Neural crest cell (in vitro differentiated cells): ENCODE data around the gene NSD1. TPM values are rescaled to one million over a fixed set of nuclear protein-coding genes. Genes with fewer than 3 reads are reported as not detected.

Experiments used
- DNase-seq: peaks from one replicate; pipeline ENCODE4 v3.0.0; 2021; ENCODE audit warnings: low read depth, mixed read lengths, low spot score
- H3K27ac Mint-ChIP-seq: one replicate; pipeline ENCODE4 v1.8.0; 2021; ENCODE audit warnings: mild to moderate bottlenecking, mixed read lengths; ENCODE audit not compliant: unreplicated experiment
- H3K27me3 Mint-ChIP-seq: 2 replicates; pipeline ENCODE4 v1.8.0; 2021; ENCODE audit warnings: low read depth, mild to moderate bottlenecking, mixed read lengths
- H3K36me3 Mint-ChIP-seq: 2 replicates; pipeline ENCODE4 v1.8.0; 2021; ENCODE audit warnings: low read depth, mild to moderate bottlenecking, mixed read lengths
- H3K4me1 Mint-ChIP-seq: 2 replicates; pipeline ENCODE4 v1.8.0; 2021; ENCODE audit warnings: mixed read lengths
- H3K4me3 Mint-ChIP-seq: one replicate; pipeline ENCODE4 v1.8.0; 2021; ENCODE audit warnings: mild to moderate bottlenecking, mixed read lengths
- H3K9me3 Mint-ChIP-seq: 2 replicates; pipeline ENCODE4 v1.8.0; 2021; ENCODE audit warnings: mixed read lengths
- total RNA-seq: library from RNA; stranded (reverse); gene quantifications from 2 replicates; pipeline ENCODE4 v1.2.1, GENCODE V29; 2021
- TF ChIP-seq, protein P1 (sequence below): fragments of 200-600 bp; sonication (generic); conservative IDR thresholded peaks from 2 replicates; pipeline ENCODE4 v1.5.0; 2021; ENCODE audit warnings: antibody characterized with exemption, mild to moderate bottlenecking

NSD1 gene
- total RNA-seq, 1 donor from 2014 or later: 122 TPM

- TF ChIP-seq, protein P1, sequence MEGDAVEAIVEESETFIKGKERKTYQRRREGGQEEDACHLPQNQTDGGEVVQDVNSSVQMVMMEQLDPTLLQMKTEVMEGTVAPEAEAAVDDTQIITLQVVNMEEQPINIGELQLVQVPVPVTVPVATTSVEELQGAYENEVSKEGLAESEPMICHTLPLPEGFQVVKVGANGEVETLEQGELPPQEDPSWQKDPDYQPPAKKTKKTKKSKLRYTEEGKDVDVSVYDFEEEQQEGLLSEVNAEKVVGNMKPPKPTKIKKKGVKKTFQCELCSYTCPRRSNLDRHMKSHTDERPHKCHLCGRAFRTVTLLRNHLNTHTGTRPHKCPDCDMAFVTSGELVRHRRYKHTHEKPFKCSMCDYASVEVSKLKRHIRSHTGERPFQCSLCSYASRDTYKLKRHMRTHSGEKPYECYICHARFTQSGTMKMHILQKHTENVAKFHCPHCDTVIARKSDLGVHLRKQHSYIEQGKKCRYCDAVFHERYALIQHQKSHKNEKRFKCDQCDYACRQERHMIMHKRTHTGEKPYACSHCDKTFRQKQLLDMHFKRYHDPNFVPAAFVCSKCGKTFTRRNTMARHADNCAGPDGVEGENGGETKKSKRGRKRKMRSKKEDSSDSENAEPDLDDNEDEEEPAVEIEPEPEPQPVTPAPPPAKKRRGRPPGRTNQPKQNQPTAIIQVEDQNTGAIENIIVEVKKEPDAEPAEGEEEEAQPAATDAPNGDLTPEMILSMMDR: no peak
- no peaks in the 10 kb centered on the region for H3K9me3 Mint-ChIP-seq
- peaks cover 6% of the 10 kb centered on the region for H3K36me3 Mint-ChIP-seq
- no peak for DNase-seq
- peaks cover 18% of the 10 kb centered on the region for H3K4me1 Mint-ChIP-seq
- no peak overlapping the region for H3K4me3 Mint-ChIP-seq
- no peak overlapping the region for H3K27ac Mint-ChIP-seq
- H3K27me3 Mint-ChIP-seq: no peaks in the 10 kb centered on the region
Measured at GRCh38 chr5:177232761-177233160, 99.2 kb downstream of the NSD1 start.

GRCh38 chr5:177233206-177233605 is 99.6 kb downstream of the NSD1 start:
- Mint-ChIP-seq H3K36me3 (peaks cover 8% of the 10 kb centered on the region), H3K27me3 (no peaks in the 10 kb centered on the region), H3K27ac (no peak overlapping the region), H3K9me3 (no peaks in the 10 kb centered on the region), H3K4me3 (no peak overlapping the region), H3K4me1 (peaks cover 18% of the 10 kb centered on the region)
- no peak for DNase-seq
- TF ChIP-seq, protein P1: no peak

- Mint-ChIP-seq H3K27ac (peak overlapping the region; percentile 2), H3K36me3 (peaks cover 11% of the 10 kb centered on the region), H3K4me3 (no peak overlapping the region), H3K4me1 (peaks cover 18% of the 10 kb centered on the region), H3K9me3 (no peaks in the 10 kb centered on the region), H3K27me3 (no peaks in the 10 kb centered on the region)
- TF ChIP-seq, protein P1: no peak
- DNase-seq: no peak
Measured at GRCh38 chr5:177233802-177234201, 100.2 kb downstream of the NSD1 start.

DNA sequence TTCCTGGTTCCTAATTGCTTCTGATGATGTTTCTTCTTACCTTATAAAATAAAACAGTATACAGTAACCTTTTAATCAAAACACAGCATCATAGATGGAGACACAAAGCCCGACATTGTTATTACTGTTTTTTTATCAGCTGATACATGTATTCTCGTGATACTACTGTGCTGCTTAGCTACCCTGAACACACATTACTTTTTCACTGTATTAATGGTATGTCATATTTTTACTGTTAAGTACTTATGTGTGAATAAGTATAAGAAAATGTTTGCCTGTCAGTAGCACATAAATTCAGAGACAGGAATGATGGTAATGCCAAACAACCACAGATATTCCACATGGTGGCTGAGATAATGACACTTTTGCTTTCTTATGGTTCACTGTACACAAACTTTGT is 101.3 kb downstream of the NSD1 start:
- Mint-ChIP-seq H3K36me3 (peaks cover 10% of the 10 kb centered on the region), H3K27ac (no peak overlapping the region), H3K27me3 (no peaks in the 10 kb centered on the region), H3K4me1 (peaks cover 18% of the 10 kb centered on the region), H3K4me3 (no peak overlapping the region), H3K9me3 (no peaks in the 10 kb centered on the region)
- TF ChIP-seq, protein P1: no peak
- DNase-seq: no peak

GRCh38 chr5:177241768-177242167 is 108.2 kb downstream of the NSD1 start:
- TF ChIP-seq, protein P1: no peak
- H3K4me3 Mint-ChIP-seq: no peak overlapping the region
- H3K36me3 Mint-ChIP-seq: peaks cover 10% of the 10 kb centered on the region
- no peaks in the 10 kb centered on the region for H3K4me1 Mint-ChIP-seq
- no peaks in the 10 kb centered on the region for H3K9me3 Mint-ChIP-seq
- H3K27me3 Mint-ChIP-seq: no peaks in the 10 kb centered on the region
- H3K27ac Mint-ChIP-seq: no peak overlapping the region
- no peak for DNase-seq

- TF ChIP-seq, protein P1: no peak
- Mint-ChIP-seq H3K36me3 (peaks cover 11% of the 10 kb centered on the region), H3K27me3 (no peaks in the 10 kb centered on the region), H3K27ac (no peak overlapping the region), H3K4me3 (no peak overlapping the region), H3K4me1 (no peaks in the 10 kb centered on the region), H3K9me3 (no peaks in the 10 kb centered on the region)
- DNase-seq: no peak
Measured at GRCh38 chr5:177242304-177242703, 108.7 kb downstream of the NSD1 start.
